A549 (cell line): Measurements from ENCODE around the gene RPTOR.

Experiments used
- CEBPB ChIP-seq, 2 experiments: fragments of >200 bp in 1 of 2; sonication (Bioruptor Twin) in 1 of 2; formaldehyde crosslinking in 1 of 2; IDR thresholded peaks; 2 replicates each; pipeline ENCODE4 v1.6.1; 2012 to 2016
- CHD2 ChIP-seq: fragments of 150-350 bp; IDR thresholded peaks from 2 replicates; pipeline ENCODE4 v1.6.1; 2014; ENCODE audit warnings: low read length; ENCODE audit not compliant: partially characterized antibody
- CHD4 ChIP-seq: fragments of 200-600 bp; sonication (generic); IDR thresholded peaks from 2 replicates; pipeline ENCODE4 v1.6.1; 2016; ENCODE audit warnings: antibody characterized with exemption, mild to moderate bottlenecking, borderline replicate concordance
- CTCF ChIP-seq: fragments of >200 bp; sonication (Bioruptor Twin); formaldehyde crosslinking; IDR thresholded peaks from 3 replicates; pipeline ENCODE4 v1.5.1; 2016
- EHMT2 ChIP-seq: fragments of 200-600 bp; sonication (generic); IDR thresholded peaks from 2 replicates; pipeline ENCODE4 v1.6.1; 2016; ENCODE audit warnings: antibody characterized with exemption, low read depth, mild to moderate bottlenecking, moderate library complexity
- ESRRA ChIP-seq: fragments of 150-350 bp; IDR thresholded peaks from 2 replicates; pipeline ENCODE4 v1.6.1; 2014; ENCODE audit warnings: mild to moderate bottlenecking, low read length, borderline replicate concordance
- JUN ChIP-seq, 2 experiments: fragments of >200 bp; sonication (Bioruptor Twin); formaldehyde crosslinking; IDR thresholded peaks; 2 replicates in 1 of 2; 3 replicates in 1 of 2; pipeline ENCODE4 v1.6.1; 2016 to 2017
- POLR2A ChIP-seq: IDR thresholded peaks from 2 replicates; pipeline ENCODE4 v1.6.1; 2012; ENCODE audit warnings: mild to moderate bottlenecking, low read length
- POLR2AphosphoS2 ChIP-seq: conservative IDR thresholded peaks from 2 replicates; pipeline ENCODE4 v1.6.1; 2012; ENCODE audit warnings: low read length, improper control_type of control experiment, inconsistent platforms
- TP53 ChIP-seq: fragments of 250-450 bp; sonication (Bioruptor Pico); IDR thresholded peaks from 2 replicates; pipeline ENCODE4 v1.5.0; 2021; ENCODE audit warnings: mild to moderate bottlenecking, moderate library complexity

DNA sequence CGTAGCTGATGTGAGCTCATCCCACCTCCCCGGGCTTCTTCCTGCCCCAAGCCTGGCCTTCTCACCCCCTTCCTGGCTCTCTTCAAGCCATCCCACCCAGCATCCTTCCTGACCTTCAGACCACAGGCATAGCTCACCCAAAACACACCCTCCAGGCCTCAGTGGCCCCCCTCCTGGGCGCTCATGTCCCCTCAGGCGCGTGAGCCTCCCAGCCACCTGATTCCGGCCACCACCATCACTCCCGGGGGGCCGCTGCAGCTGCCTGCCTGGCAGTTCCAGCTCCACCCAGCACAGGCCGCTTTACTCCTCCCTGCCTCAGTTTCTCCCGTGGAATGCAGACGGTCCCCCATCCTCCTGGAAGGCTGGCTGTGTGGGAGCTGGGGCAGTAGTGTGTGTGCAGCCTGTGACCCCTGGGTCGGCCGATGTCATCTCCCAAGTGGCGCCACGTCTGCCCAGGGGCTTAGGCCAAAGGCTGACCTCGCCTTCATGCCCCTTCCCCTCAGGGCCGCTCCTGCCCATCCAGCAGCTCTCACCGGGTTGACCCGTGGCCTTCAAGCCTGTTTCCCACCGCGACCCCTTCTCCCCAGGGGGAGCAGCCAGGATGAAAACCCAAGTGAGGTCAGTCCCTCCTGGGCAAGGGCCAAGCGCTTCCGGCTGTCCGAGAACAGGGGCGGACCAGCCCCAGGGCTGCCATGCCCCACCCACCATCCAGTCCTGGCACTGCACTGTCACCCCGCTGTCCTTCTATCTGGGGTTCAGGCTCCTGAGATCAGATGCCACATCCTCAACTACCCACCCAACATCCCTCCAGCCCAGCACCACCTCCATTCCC is 435.1 kb downstream of the RPTOR start:
- TF ChIP-seq CTCF (no peak), CHD4 (no peak), POLR2AphosphoS2 (no peak), TP53 (no peak), ESRRA (no peak), JUN (IDR thresholded peaks at IDR 0.05) (no peak), POLR2A (no peak), CHD2 (no peak), CEBPB (IDR thresholded peaks at IDR 0.05) (no peak), EHMT2 (no peak)
